ENCODE results near the gene PPP1R12A.
"Not testable (repeated sequence)": the region's sequence is repeated elsewhere in the genome, so short reads cannot be mapped to it uniquely, and the experiment has no call there.

The PPP1R12A gene

GRCh38 chr12:79835377-79835843 lies 99.5 kb downstream of the PPP1R12A start:
- DNase-seq: no peak

GRCh38 chr12:79834712-79835376 lies 100.1 kb downstream of the PPP1R12A start:
- DNase-seq: no peak

GRCh38 chr12:79830440-79830839 lies 104.5 kb downstream of the PPP1R12A start:
- no peak for DNase-seq

- DNase-seq: no peak
Observed at GRCh38 chr12:79828924-79829323, 106.0 kb downstream of the PPP1R12A start.

GRCh38 chr12:79827484-79827883 lies 107.4 kb downstream of the PPP1R12A start:
- no peak for DNase-seq

- DNase-seq: no peak
Observed at GRCh38 chr12:79826267-79827128, 108.4 kb downstream of the PPP1R12A start.

- no peak for DNase-seq
Observed at GRCh38 chr12:79822475-79822874, 112.4 kb downstream of the PPP1R12A start.

GRCh38 chr12:79818856-79819255 lies 116.0 kb downstream of the PPP1R12A start:
- no peak for DNase-seq

- not testable (repeated sequence) for DNase-seq
Observed at GRCh38 chr12:79784366-79785065, 150.4 kb downstream of the PPP1R12A start.

- peak; percentile 18 for DNase-seq
Observed at GRCh38 chr12:79782172-79782900, 152.6 kb downstream of the PPP1R12A start.

- DNase-seq: no peak
Observed at GRCh38 chr12:79778802-79779448, 156.0 kb downstream of the PPP1R12A start.

GRCh38 chr12:79776111-79776510 lies 158.8 kb downstream of the PPP1R12A start:
- no peak for DNase-seq

- DNase-seq: no peak
Observed at GRCh38 chr12:79775355-79776027, 159.4 kb downstream of the PPP1R12A start.

- DNase-seq: no peak
Observed at GRCh38 chr12:79773896-79774295, 161.0 kb downstream of the PPP1R12A start.

GRCh38 chr12:79769860-79770485 lies 164.9 kb downstream of the PPP1R12A start:
- DNase-seq: no peak

- no peak for DNase-seq
Observed at GRCh38 chr12:79769189-79769859, 165.6 kb downstream of the PPP1R12A start.

GRCh38 chr12:79766705-79767464 lies 168.0 kb downstream of the PPP1R12A start:
- DNase-seq: no peak

GRCh38 chr12:79765157-79765556 lies 169.7 kb downstream of the PPP1R12A start:
- no peak for DNase-seq

GRCh38 chr12:79764641-79765040 lies 170.3 kb downstream of the PPP1R12A start:
- DNase-seq: no peak

Data from MV-4-11 (cell line).